K562 (cell line): Measurements from ENCODE around the gene SLC25A29. TPM values are rescaled to one million over a fixed set of nuclear protein-coding genes. Genes with fewer than 3 reads are reported as not detected.

Source experiments
- ATAC-seq: fragments of 200-7000 bp; cut with Tn5 transposase; 3 replicates; pipeline ENCODE4 v1.9.1; 2020; ENCODE audit warnings: moderate library complexity
- BruUV-seq: library from RNA; stranded (reverse); fragments of 400-500 nt; replicated peaks from 2 replicates; lab custom pipeline; 2021; lab: Mats Ljungman, UMichigan
- CTCF ChIA-PET: fragments of 300-600 bp; formaldehyde crosslinking; extraction: SDS; loops from one replicate; lab custom pipeline; 2021; ENCODE audit warnings: low intra/inter-chr PET ratio; lab: Yijun Ruan, JAX
- POLR2A ChIA-PET: fragments of 300-600, 350-650 bp; sonication (Branson Sonifier 250); formaldehyde crosslinking; extraction: SDS; loops from one replicate; lab custom pipeline; 2021; ENCODE audit warnings: antibody characterized with exemption, inconsistent platforms; lab: Yijun Ruan, JAX
- DNase-seq, 4 experiments: peaks; one replicate each; pipeline versions ENCODE4 v3.0.0 to v3.0.0-alpha.2; 2011 to 2018; ENCODE audit warnings: low spot score in 3 of 4, mixed read lengths in 3 of 4; ENCODE audit errors: extremely low read depth in 1 of 4
- FAIRE-seq: peaks from 2 replicates; lab custom pipeline; 2011; peaks lifted over from hg19 to GRCh38; lab: Jason Lieb, UNC
- H2AFZ ChIP-seq: 2 replicates; pipeline ENCODE4 v1.6.0; 2011; ENCODE audit warnings: low read depth, low read length, control low read depth, inconsistent platforms
- H3K27ac ChIP-seq: fragments of 200-600 bp; 3 replicates; pipeline ENCODE4 v1.8.0; 2011; ENCODE audit warnings: low read depth, mild to moderate bottlenecking, control low read depth, inconsistent platforms, low read length, moderate library complexity, mixed read lengths; ENCODE audit errors: extremely low read depth
- H3K27me3 ChIP-seq, 2 experiments: fragments of 300-600 bp in 1 of 2; 2 replicates in 1 of 2; 3 replicates in 1 of 2; pipeline versions ENCODE4 v1.6.0 to v1.8.0; 2011; ENCODE audit warnings: inconsistent platforms in 2 of 2, low read length in 2 of 2, mild to moderate bottlenecking in 1 of 2, mixed read lengths in 1 of 2, moderate library complexity in 1 of 2; ENCODE audit not compliant: control insufficient read depth in 2 of 2, insufficient read depth in 2 of 2
- H3K36me3 ChIP-seq: fragments of 300-600 bp; 3 replicates; pipeline ENCODE4 v1.8.0; 2011; ENCODE audit warnings: mild to moderate bottlenecking, low read length, inconsistent platforms; ENCODE audit not compliant: control insufficient read depth, insufficient read depth
- H3K4me1 ChIP-seq, 2 experiments: fragments of 200-600 bp in 1 of 2; replicated peaks in 1 of 2; 2 replicates in 1 of 2; 3 replicates in 1 of 2; pipeline versions ENCODE4 v1.5.1 to v1.8.0; 2011; ENCODE audit warnings: inconsistent platforms in 2 of 2, low read length in 2 of 2, mild to moderate bottlenecking in 1 of 2, mixed read lengths in 1 of 2, moderate library complexity in 1 of 2; ENCODE audit not compliant: control insufficient read depth in 2 of 2, insufficient read depth in 2 of 2
- H3K4me2 ChIP-seq: 2 replicates; pipeline ENCODE4 v1.6.1; 2011; ENCODE audit warnings: low read length, control low read depth, inconsistent platforms, mixed read lengths; ENCODE audit not compliant: insufficient read depth
- H3K4me3 ChIP-seq: fragments of 200-600 bp; sonication (generic), shearing (Covaris generic); 2 replicates; pipeline ENCODE4 v1.5.1; 2016; ENCODE audit warnings: control low read depth, inconsistent platforms
- H3K79me2 ChIP-seq: fragments of 200-600 bp; 3 replicates; pipeline ENCODE4 v1.8.0; 2011; ENCODE audit warnings: low read length, inconsistent platforms; ENCODE audit not compliant: control insufficient read depth, insufficient read depth
- H3K9ac ChIP-seq, 2 experiments: 2 replicates each; pipeline versions ENCODE4 v1.6.0 to v1.6.1; 2011; ENCODE audit warnings: low read depth in 2 of 2, low read length in 2 of 2, control low read depth in 1 of 2, inconsistent platforms in 1 of 2, mild to moderate bottlenecking in 1 of 2, mixed read lengths in 1 of 2; ENCODE audit not compliant: insufficient read depth in 1 of 2
- H3K9me1 ChIP-seq: one replicate; pipeline ENCODE4 v1.6.0; 2011; ENCODE audit warnings: inconsistent platforms, mild to moderate bottlenecking, low read length, moderate library complexity; ENCODE audit not compliant: control insufficient read depth, insufficient read depth
- H3K9me3 ChIP-seq: replicated peaks from 2 replicates; pipeline ENCODE4 v1.5.1; 2011; ENCODE audit warnings: low read depth, low read length, inconsistent platforms; ENCODE audit not compliant: control insufficient read depth, insufficient read depth
- H4K20me1 ChIP-seq: replicated peaks from 2 replicates; pipeline ENCODE4 v1.6.1; 2011; ENCODE audit warnings: low read length, inconsistent platforms, mixed read lengths; ENCODE audit not compliant: control insufficient read depth, insufficient read depth
- COPS2 ChIP-seq: fragments of 450-650 bp; conservative IDR thresholded peaks from 2 replicates; pipeline ENCODE4 v1.6.1; 2016; ENCODE audit warnings: mild to moderate bottlenecking, moderate library complexity
- FOXA3 ChIP-seq, 2 experiments: fragments of 450-650 bp in 1 of 2; sonication (generic) in 1 of 2; formaldehyde crosslinking; IDR thresholded peaks in 1 of 2; conservative IDR thresholded peaks in 1 of 2; 2 replicates each; pipeline versions ENCODE4 v1.4.0 to v1.8.0; 2020 to 2022; ENCODE audit warnings: mild to moderate bottlenecking in 2 of 2, missing genetic modification reagents in 1 of 2
- GATAD2B ChIP-seq: fragments of 450-650 bp; IDR thresholded peaks from 2 replicates; pipeline ENCODE4 v1.6.1; 2017; ENCODE audit warnings: mild to moderate bottlenecking, borderline replicate concordance
- GTF2A2 ChIP-seq: IDR thresholded peaks from 2 replicates; pipeline ENCODE4 v1.6.1; 2016; ENCODE audit warnings: mild to moderate bottlenecking, missing genetic modification characterization, missing compliant biosample characterization
- L3MBTL2 ChIP-seq: fragments of 450-650 bp; IDR thresholded peaks from 2 replicates; pipeline ENCODE4 v1.6.1; 2016; ENCODE audit warnings: mild to moderate bottlenecking, moderate library complexity
- PRPF4 ChIP-seq: fragments of 200-400 bp; formaldehyde crosslinking; IDR thresholded peaks from one replicate; pipeline ENCODE4 v1.6.1; 2017; ENCODE audit warnings: low read length, low read depth, mild to moderate bottlenecking; ENCODE audit not compliant: insufficient read depth, poor library complexity, severe bottlenecking
- PYGO2 ChIP-seq: fragments of 450-650 bp; IDR thresholded peaks from 2 replicates; pipeline ENCODE4 v1.6.1; 2016; ENCODE audit warnings: mild to moderate bottlenecking, missing genetic modification characterization, moderate library complexity, missing compliant biosample characterization
- RCOR1 ChIP-seq, 2 experiments: IDR thresholded peaks; 2 replicates each; pipeline ENCODE4 v1.6.1; 2012; ENCODE audit warnings: low read depth in 2 of 2, low read length in 2 of 2, borderline replicate concordance in 1 of 2, improper control_type of control experiment in 1 of 2
- SAFB ChIP-seq: fragments of 200-400 bp; formaldehyde crosslinking; IDR thresholded peaks from 2 replicates; pipeline ENCODE4 v1.6.1; 2017; ENCODE audit warnings: low read depth, low read length, borderline replicate concordance
- TAF9B ChIP-seq: fragments of 450-650 bp; IDR thresholded peaks from 2 replicates; pipeline ENCODE4 v1.6.1; 2018; ENCODE audit warnings: mild to moderate bottlenecking; ENCODE audit not compliant: partially characterized antibody
- TFAM ChIP-seq: fragments of 250-450 bp; sonication (Bioruptor Pico); conservative IDR thresholded peaks from 2 replicates; pipeline ENCODE4 v1.5.0; 2021; ENCODE audit warnings: mild to moderate bottlenecking, moderate library complexity
- ZNF408 ChIP-seq: fragments of 250-450 bp; sonication (Bioruptor Pico); IDR thresholded peaks from 2 replicates; pipeline ENCODE4 v1.4.0; 2020; ENCODE audit warnings: low read depth, mild to moderate bottlenecking, moderate library complexity
- ZNF583 ChIP-seq: fragments of 250-450 bp; sonication (Bioruptor Pico); IDR thresholded peaks from 2 replicates; pipeline ENCODE4 v1.4.0; 2020
- WGBS: fragments of 100-300 bp; shearing (Covaris generic); methylation state at CpG from one replicate; pipeline ENCODE4 v1.1.6; 2016; ENCODE audit warnings: low coverage, mixed read lengths; ENCODE audit not compliant: insufficient coverage; ENCODE audit errors: missing lambda C conversion rate; 5-methylcytosine and 5-hydroxymethylcytosine counted together
- in situ Hi-C: fragments of 300-500 bp; cut with MboI; formaldehyde crosslinking; loops from 4 replicates; pipeline ENCODE4 v1.15.0; 2018; ENCODE audit warnings: inconsistent platforms, mixed read lengths
- intact Hi-C: fragments of 100-400 bp; cut with micrococcal nuclease; formaldehyde crosslinking; loops from 2 replicates; pipeline ENCODE4 v1.14.2; 2022
- polyA plus RNA-seq, 8 experiments: library from polyadenylated mRNA; depleted of rRNA in 4 of 8; stranded (reverse) in 5 of 8; unstranded in 3 of 8; fragments of >200 nt; fragmentation: Nextera tagmentation in 2 of 8; fragmentation: Illumina TruSeq in 1 of 8; extraction: Ambion mirVana in 2 of 8; extraction: Trizol in 1 of 8; gene quantifications; 2 replicates each; pipeline versions ENCODE4 v1.2.1 to v1.2.3, GENCODE V29; 2011 to 2014; ENCODE audit warnings: inconsistent platforms in 1 of 8, missing spikeins in 1 of 8
- total RNA-seq, 7 experiments: library from RNA; depleted of rRNA in 6 of 7; stranded (reverse); fragments of >200 nt in 6 of 7; fragmentation: Illumina TruSeq in 2 of 7; extraction: Trizol in 2 of 7; gene quantifications; 2 replicates each; pipeline versions ENCODE4 v1.2.1 to v1.2.3, GENCODE V29; 2011 to 2021; ENCODE audit warnings: low replicate concordance in 1 of 7

SLC25A29 gene
- total and polyA plus RNA-seq, 9 of the 15 experiments (the other 6 are each of a cell fraction or from before 2014, with no cell fraction given): 0.07 to 17.5 (median 4.8) TPM

- intact Hi-C loops: no loop called here
- CTCF ChIA-PET: no interaction called here
- H3K4me2 ChIP-seq: no peak overlapping the region
Observed at GRCh38 chr14:100329233-100330006, 23.2 kb upstream of the SLC25A29 start.

More at GRCh38 chr14:100329233-100330006, 23.2 kb upstream of the SLC25A29 start:
- H3K79me2 ChIP-seq: no peaks in the 10 kb centered on the region
- POLR2A ChIA-PET: interaction anchor here (0.6 to 1.0 kb wide), 2 partner anchors 14 to 176 kb away, joined by 3 to 6 read pairs; no protein-coding TSS in a partner anchor
- no peaks in the 10 kb centered on the region for H3K9me1 ChIP-seq
- 28% methylated on average over 19 of the region's 36 CpGs for WGBS
- no peak overlapping the region for H3K4me3 ChIP-seq
- TF ChIP-seq FOXA3 (CRISPR knock-in tag; conservative IDR thresholded peaks at IDR 0.05 in 1 of 2, IDR thresholded peaks at IDR 0.05 in 1 of 2) (no peak), PRPF4 (no peak), L3MBTL2 (no peak), GATAD2B (no peak), GTF2A2 (tag) (no peak), ZNF583 (CRISPR knock-in tag) (no peak), COPS2 (no peak), PYGO2 (no peak), TFAM (CRISPR knock-in tag) (no peak), ZNF408 (CRISPR knock-in tag) (no peak), TAF9B (no peak), RCOR1 (IDR thresholded peaks at IDR 0.05; ENCODE audit: borderline replicate concordance in 1 of 2, low read depth in 2 of 2, low read length in 2 of 2) (no peak), SAFB (no peak)
- peaks cover 0 to 40% of the 10 kb centered on the region in 2 experiments; a peak in 2 of 5 replicates for H3K4me1 ChIP-seq
- FAIRE-seq (no peak), ATAC-seq (no peak), DNase-seq (no peak)
- no peak overlapping the region for H3K9ac ChIP-seq
- no peaks in the 10 kb centered on the region for H3K9me3 ChIP-seq
- H3K27me3 ChIP-seq: no peaks in the 10 kb centered on the region
- no peak overlapping the region for H2AFZ ChIP-seq
- H4K20me1 ChIP-seq: peaks cover 9% of the 10 kb centered on the region; the same call in 1 of the 2 replicates
- in situ Hi-C loops: no loop called here
- BruUV-seq: no TSS peak
- H3K27ac ChIP-seq: no peak overlapping the region
- peaks cover 10% of the 10 kb centered on the region; the same call in 2 of the 3 replicates for H3K36me3 ChIP-seq
